K562 (cell line): ENCODE data around the gene UBFD1. TPM values are rescaled to one million over a fixed set of nuclear protein-coding genes. Genes with fewer than 3 reads are reported as not detected.
A peak's percentile ranks its signal among the peaks of the same experiment; 100 is the strongest.

Experiments
- ASH1L ChIP-seq: fragments of 450-650 bp; IDR thresholded peaks from 2 replicates; pipeline ENCODE4 v1.6.1; 2018; ENCODE audit warnings: borderline replicate concordance, mild to moderate bottlenecking, low read depth; ENCODE audit not compliant: partially characterized antibody
- CCNT2 ChIP-seq: IDR thresholded peaks from 2 replicates; pipeline ENCODE4 v1.6.1; 2011; ENCODE audit warnings: borderline replicate concordance, low read depth, mild to moderate bottlenecking, moderate library complexity, mixed read lengths, low read length; ENCODE audit not compliant: insufficient read length; ENCODE audit errors: extremely low read depth
- CGGBP1 ChIP-seq: fragments of 250-450 bp; sonication (Bioruptor Pico); IDR thresholded peaks from 2 replicates; pipeline ENCODE4 v1.9.0; 2021; ENCODE audit warnings: mild to moderate bottlenecking
- CXXC5 ChIP-seq: fragments of 250-450 bp; sonication (Bioruptor Pico); IDR thresholded peaks from 2 replicates; pipeline ENCODE4 v1.8.0; 2022; ENCODE audit warnings: inconsistent platforms, mild to moderate bottlenecking, moderate library complexity
- DNMT1 ChIP-seq: fragments of 450-650 bp; IDR thresholded peaks from 2 replicates; pipeline ENCODE4 v1.6.1; 2016; ENCODE audit warnings: antibody characterized with exemption, mild to moderate bottlenecking
- GATAD2B ChIP-seq: fragments of 450-650 bp; IDR thresholded peaks from 2 replicates; pipeline ENCODE4 v1.6.1; 2017; ENCODE audit warnings: mild to moderate bottlenecking, borderline replicate concordance
- NR3C1 ChIP-seq: sonication (generic); formaldehyde crosslinking; IDR thresholded peaks from 2 replicates; pipeline ENCODE4 v1.8.1; 2022; ENCODE audit warnings: missing genetic modification reagents
- PCBP2 ChIP-seq: fragments of 200-400 bp; formaldehyde crosslinking; IDR thresholded peaks from 2 replicates; pipeline ENCODE4 v1.6.1; 2018; ENCODE audit warnings: low read length, low read depth, mild to moderate bottlenecking, moderate library complexity; ENCODE audit not compliant: poor library complexity, severe bottlenecking
- SFPQ ChIP-seq: fragments of 200-400 bp; formaldehyde crosslinking; IDR thresholded peaks from 2 replicates; pipeline ENCODE4 v1.6.1; 2017; ENCODE audit warnings: mild to moderate bottlenecking, low read depth, low read length, moderate library complexity
- SMAD4 ChIP-seq: fragments of 250-450 bp; sonication (Bioruptor Pico); conservative IDR thresholded peaks from 2 replicates; pipeline ENCODE4 v1.8.0; 2021; ENCODE audit warnings: inconsistent platforms, mild to moderate bottlenecking, moderate library complexity
- TAF1 ChIP-seq: IDR thresholded peaks from 2 replicates; pipeline ENCODE4 v1.6.1; 2011; ENCODE audit warnings: mild to moderate bottlenecking, low read length, moderate library complexity; ENCODE audit not compliant: insufficient read depth, control insufficient read depth, severe bottlenecking; ENCODE audit errors: extremely low read depth
- ZBTB43 ChIP-seq: sonication (generic); formaldehyde crosslinking; IDR thresholded peaks from 2 replicates; pipeline ENCODE4 v1.8.0; 2023; ENCODE audit warnings: mild to moderate bottlenecking, missing genetic modification reagents
- ZBTB8A ChIP-seq: fragments of 450-650 bp; IDR thresholded peaks from 2 replicates; pipeline ENCODE4 v1.6.1; 2018; ENCODE audit warnings: mild to moderate bottlenecking, moderate library complexity; ENCODE audit not compliant: partially characterized antibody
- ZKSCAN1 ChIP-seq: fragments of 150-350 bp; IDR thresholded peaks from 2 replicates; pipeline ENCODE4 v1.6.1; 2016; ENCODE audit warnings: low read depth, low read length
- polyA plus RNA-seq, 8 experiments: library from polyadenylated mRNA; depleted of rRNA in 4 of 8; stranded (reverse) in 5 of 8; unstranded in 3 of 8; fragments of >200 nt; fragmentation: Nextera tagmentation in 2 of 8; fragmentation: Illumina TruSeq in 1 of 8; extraction: Ambion mirVana in 2 of 8; extraction: Trizol in 1 of 8; gene quantifications; 2 replicates each; pipeline versions ENCODE4 v1.2.1 to v1.2.3, GENCODE V29; 2011 to 2014; ENCODE audit warnings: inconsistent platforms in 1 of 8, missing spikeins in 1 of 8
- total RNA-seq, 7 experiments: library from RNA; depleted of rRNA in 6 of 7; stranded (reverse); fragments of >200 nt in 6 of 7; fragmentation: Illumina TruSeq in 2 of 7; extraction: Trizol in 2 of 7; gene quantifications; 2 replicates each; pipeline versions ENCODE4 v1.2.1 to v1.2.3, GENCODE V29; 2011 to 2021; ENCODE audit warnings: low replicate concordance in 1 of 7
- TF ChIP-seq, protein P1 (sequence below), 2 experiments: fragments of 150-350 bp in 1 of 2; IDR thresholded peaks; 2 replicates each; pipeline ENCODE4 v1.6.1; 2012 to 2016; ENCODE audit warnings: low read depth in 2 of 2, low read length in 2 of 2, mild to moderate bottlenecking in 1 of 2, moderate library complexity in 1 of 2

The UBFD1 gene
- total and polyA plus RNA-seq, 9 of the 15 experiments (the other 6 are each of a cell fraction or from before 2014, with no cell fraction given) = 10.7 to 66.2 (median 34.0) TPM

DNA sequence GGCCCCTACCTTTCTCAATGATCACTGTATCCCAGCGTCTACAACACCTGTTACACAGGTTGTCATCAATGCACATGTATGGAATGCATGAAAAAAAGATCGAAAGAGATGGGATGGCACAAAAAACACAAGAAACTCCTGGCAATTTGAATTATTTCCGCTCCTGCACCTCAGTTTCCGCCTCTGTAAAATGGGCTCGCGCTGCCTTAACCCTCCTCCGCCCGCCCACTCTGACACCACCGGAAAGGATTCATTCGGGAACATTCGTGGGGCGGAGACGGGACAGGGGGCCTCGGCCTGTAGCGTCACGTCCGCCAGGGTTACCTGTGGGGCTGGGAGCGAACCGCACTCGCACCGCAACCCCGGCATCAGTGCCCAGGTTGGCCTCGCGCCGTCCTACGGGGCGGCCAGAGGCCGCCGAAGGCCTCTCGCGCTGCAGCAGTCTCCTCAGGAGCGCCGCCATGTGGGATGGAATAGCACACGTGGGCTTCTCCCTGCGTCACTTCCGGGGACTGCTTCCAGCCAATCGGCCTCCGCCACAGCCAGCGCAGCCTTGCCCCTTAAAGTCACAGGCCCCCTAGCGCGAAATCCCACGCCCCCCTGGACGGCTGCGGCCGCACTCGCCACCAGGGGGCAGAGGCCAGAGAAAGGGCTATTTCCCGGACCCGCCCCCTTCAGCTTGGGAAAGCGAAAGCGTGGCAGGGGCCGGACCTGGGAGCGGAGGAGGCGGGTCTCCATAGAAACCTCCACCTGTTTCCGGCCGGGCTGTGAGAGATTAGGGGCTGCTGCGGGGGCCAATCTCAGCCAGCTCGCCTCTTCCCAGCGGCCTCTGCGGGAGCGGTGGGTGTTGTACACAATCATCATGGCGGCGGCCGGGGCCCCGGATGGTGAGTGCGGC, at the start of gene UBFD1, which contains the start of gene EARS2 (continued):
- TF ChIP-seq SMAD4 (CRISPR knock-in tag) = 0 out of 2 replicates have a peak, but pooled peaks have one; percentile 21
- TF ChIP-seq SFPQ = no peak
- TF ChIP-seq CGGBP1 (CRISPR knock-in tag) = no peak
- peak; percentile 84 for TF ChIP-seq CCNT2
- no peak for TF ChIP-seq DNMT1
- 0 out of 2 replicates have a peak, but pooled peaks have one; percentile 15 for TF ChIP-seq GATAD2B
- peak; percentile 88 for TF ChIP-seq TAF1
- peak; percentile 90 for TF ChIP-seq CXXC5 (CRISPR knock-in tag)
- no peak for TF ChIP-seq ZBTB8A
- no peak for TF ChIP-seq NR3C1
- TF ChIP-seq, protein P1, sequence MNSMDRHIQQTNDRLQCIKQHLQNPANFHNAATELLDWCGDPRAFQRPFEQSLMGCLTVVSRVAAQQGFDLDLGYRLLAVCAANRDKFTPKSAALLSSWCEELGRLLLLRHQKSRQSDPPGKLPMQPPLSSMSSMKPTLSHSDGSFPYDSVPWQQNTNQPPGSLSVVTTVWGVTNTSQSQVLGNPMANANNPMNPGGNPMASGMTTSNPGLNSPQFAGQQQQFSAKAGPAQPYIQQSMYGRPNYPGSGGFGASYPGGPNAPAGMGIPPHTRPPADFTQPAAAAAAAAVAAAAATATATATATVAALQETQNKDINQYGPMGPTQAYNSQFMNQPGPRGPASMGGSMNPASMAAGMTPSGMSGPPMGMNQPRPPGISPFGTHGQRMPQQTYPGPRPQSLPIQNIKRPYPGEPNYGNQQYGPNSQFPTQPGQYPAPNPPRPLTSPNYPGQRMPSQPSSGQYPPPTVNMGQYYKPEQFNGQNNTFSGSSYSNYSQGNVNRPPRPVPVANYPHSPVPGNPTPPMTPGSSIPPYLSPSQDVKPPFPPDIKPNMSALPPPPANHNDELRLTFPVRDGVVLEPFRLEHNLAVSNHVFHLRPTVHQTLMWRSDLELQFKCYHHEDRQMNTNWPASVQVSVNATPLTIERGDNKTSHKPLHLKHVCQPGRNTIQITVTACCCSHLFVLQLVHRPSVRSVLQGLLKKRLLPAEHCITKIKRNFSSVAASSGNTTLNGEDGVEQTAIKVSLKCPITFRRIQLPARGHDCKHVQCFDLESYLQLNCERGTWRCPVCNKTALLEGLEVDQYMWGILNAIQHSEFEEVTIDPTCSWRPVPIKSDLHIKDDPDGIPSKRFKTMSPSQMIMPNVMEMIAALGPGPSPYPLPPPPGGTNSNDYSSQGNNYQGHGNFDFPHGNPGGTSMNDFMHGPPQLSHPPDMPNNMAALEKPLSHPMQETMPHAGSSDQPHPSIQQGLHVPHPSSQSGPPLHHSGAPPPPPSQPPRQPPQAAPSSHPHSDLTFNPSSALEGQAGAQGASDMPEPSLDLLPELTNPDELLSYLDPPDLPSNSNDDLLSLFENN (IDR thresholded peaks at IDR 0.05; ENCODE audit: low read depth in 2 of 2, low read length in 2 of 2) = peak in 1 of 2 experiments; percentile 72; a peak in 2 of 4 replicates
- TF ChIP-seq ZKSCAN1 = no peak; the same call in 1 of the 2 replicates
- peak; percentile 13 for TF ChIP-seq ASH1L
- no peak for TF ChIP-seq PCBP2
- no peak for TF ChIP-seq ZBTB43 (CRISPR knock-in tag)
